ENCODE data around the gene MAGI2. TPM values are rescaled to one million over a fixed set of nuclear protein-coding genes. Genes with fewer than 3 reads are reported as not detected.

MAGI2 gene
- polyA plus RNA-seq, 3 donors from 2014 or later = not detected

GRCh38 chr7:78967046-78967445, 486.4 kb downstream of the MAGI2 start:
- Mint-ChIP-seq H3K27me3 (ENCODE audit: low read depth in 3 of 3) (no peaks in the 10 kb centered on the region), H3K9me3 (peaks cover 8 to 34% (median 13%) of the 10 kb centered on the region in 6 donors), H3K36me3 (no peaks in the 10 kb centered on the region), H3K4me1 (no peaks in the 10 kb centered on the region), H3K27ac (no peak overlapping the region), H3K4me3 (no peak overlapping the region)
- DNase-seq = no peak

DNA sequence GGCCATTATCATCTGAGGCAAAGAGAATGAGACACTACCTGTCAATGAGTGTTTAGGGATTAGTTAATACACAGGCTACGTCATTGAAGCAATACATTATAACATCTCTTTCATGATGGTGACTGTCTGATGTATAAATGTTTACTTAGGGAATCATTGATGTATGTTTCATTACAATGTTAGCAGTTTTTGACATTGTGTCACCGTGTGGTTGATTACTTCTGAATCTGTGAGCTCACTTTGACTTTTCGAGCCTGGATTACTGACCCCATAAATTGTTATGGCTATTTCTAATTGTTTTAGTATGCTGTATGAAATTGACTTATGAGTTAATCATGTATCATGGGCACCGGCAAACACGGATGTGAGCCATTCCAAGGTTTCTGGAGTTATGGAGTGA, 494.0 kb downstream of the MAGI2 start:
- H3K27me3 Mint-ChIP-seq (ENCODE audit: low read depth in 3 of 3) = peaks cover 0 to 2% (median 0%) of the 10 kb centered on the region in 3 donors
- DNase-seq = no peak
- no peak overlapping the region for H3K27ac Mint-ChIP-seq
- no peaks in the 10 kb centered on the region for H3K36me3 Mint-ChIP-seq
- H3K9me3 Mint-ChIP-seq = peaks cover 3 to 24% (median 9%) of the 10 kb centered on the region in 6 donors
- no peak overlapping the region for H3K4me3 Mint-ChIP-seq
- no peaks in the 10 kb centered on the region for H3K4me1 Mint-ChIP-seq

- H3K4me3 Mint-ChIP-seq = no peak overlapping the region
- DNase-seq = no peak
- H3K4me1 Mint-ChIP-seq = no peaks in the 10 kb centered on the region
- no peaks in the 10 kb centered on the region for H3K36me3 Mint-ChIP-seq
- H3K9me3 Mint-ChIP-seq = peaks cover 4 to 33% (median 11%) of the 10 kb centered on the region in 6 donors
- H3K27ac Mint-ChIP-seq = no peak overlapping the region
- H3K27me3 Mint-ChIP-seq (ENCODE audit: low read depth in 3 of 3) = peaks cover 0 to 2% (median 0%) of the 10 kb centered on the region in 3 donors
Observed at GRCh38 chr7:78955329-78955728, 498.1 kb downstream of the MAGI2 start.

GRCh38 chr7:78953726-78954363, 499.6 kb downstream of the MAGI2 start:
- Mint-ChIP-seq H3K4me3 (no peak overlapping the region), H3K27ac (no peak overlapping the region), H3K36me3 (no peaks in the 10 kb centered on the region), H3K4me1 (no peaks in the 10 kb centered on the region), H3K9me3 (peaks cover 4 to 38% (median 11%) of the 10 kb centered on the region in 6 donors), H3K27me3 (ENCODE audit: low read depth in 3 of 3) (peaks cover 0 to 2% (median 0%) of the 10 kb centered on the region in 3 donors)
- DNase-seq = no peak

DNA sequence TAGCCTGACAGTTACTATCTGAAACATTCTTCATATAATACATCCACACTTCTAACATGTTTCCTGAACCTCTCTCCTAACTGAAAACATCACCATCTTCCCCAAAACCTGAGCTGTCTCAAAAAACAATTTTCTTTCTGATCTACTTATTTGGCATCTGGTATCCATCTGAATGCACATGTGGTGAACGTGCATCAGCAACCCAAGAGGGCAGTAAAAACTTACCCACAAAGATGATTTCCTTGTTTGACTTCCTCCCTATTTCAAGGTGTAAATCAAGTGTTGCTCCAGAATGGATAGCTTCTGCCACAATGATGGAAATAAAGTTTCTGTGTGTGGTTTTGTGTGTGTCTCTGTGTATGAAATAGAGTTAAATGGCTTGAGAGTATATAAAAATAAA, 500.4 kb downstream of the MAGI2 start:
- Mint-ChIP-seq H3K27ac (no peak overlapping the region), H3K27me3 (ENCODE audit: low read depth in 3 of 3) (peaks cover 0 to 2% (median 0%) of the 10 kb centered on the region in 3 donors), H3K4me1 (no peaks in the 10 kb centered on the region), H3K9me3 (peaks cover 4 to 43% (median 12%) of the 10 kb centered on the region in 6 donors), H3K4me3 (no peak overlapping the region), H3K36me3 (no peaks in the 10 kb centered on the region)
- DNase-seq = no peak

- H3K36me3 Mint-ChIP-seq = no peaks in the 10 kb centered on the region
- no peak for DNase-seq
- H3K9me3 Mint-ChIP-seq = peaks cover 1 to 33% (median 14%) of the 10 kb centered on the region in 6 donors
- H3K4me3 Mint-ChIP-seq = no peak overlapping the region
- H3K4me1 Mint-ChIP-seq = no peaks in the 10 kb centered on the region
- no peaks in the 10 kb centered on the region for H3K27me3 Mint-ChIP-seq (ENCODE audit: low read depth in 3 of 3)
- no peak overlapping the region for H3K27ac Mint-ChIP-seq
Observed at GRCh38 chr7:78939669-78940068, 513.8 kb downstream of the MAGI2 start.

DNA sequence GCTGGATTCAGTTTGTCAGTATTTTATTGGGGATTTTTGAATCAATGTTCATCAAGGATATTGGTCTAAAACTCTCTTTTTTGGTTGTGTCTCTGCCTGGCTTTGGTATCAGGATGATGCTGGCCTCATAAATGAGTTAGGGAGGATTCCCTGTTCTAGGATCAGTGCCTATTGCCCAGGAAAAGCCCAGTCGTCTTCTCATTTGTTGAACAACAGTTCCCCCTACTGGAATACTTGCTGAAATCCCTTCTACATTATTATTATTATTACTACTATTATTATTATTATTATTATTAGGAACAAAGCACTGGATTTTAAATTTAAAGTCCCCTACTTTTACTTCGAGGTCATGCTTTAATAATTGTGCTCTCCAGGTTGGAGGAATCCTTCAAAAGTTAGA, 528.9 kb downstream of the MAGI2 start:
- no peak overlapping the region for H3K27ac Mint-ChIP-seq
- no peaks in the 10 kb centered on the region for H3K27me3 Mint-ChIP-seq (ENCODE audit: low read depth in 3 of 3)
- H3K4me3 Mint-ChIP-seq = no peak overlapping the region
- H3K36me3 Mint-ChIP-seq = no peaks in the 10 kb centered on the region
- H3K4me1 Mint-ChIP-seq = no peaks in the 10 kb centered on the region
- DNase-seq = no peak
- peaks cover 4 to 21% (median 8%) of the 10 kb centered on the region in 6 donors for H3K9me3 Mint-ChIP-seq

DNA sequence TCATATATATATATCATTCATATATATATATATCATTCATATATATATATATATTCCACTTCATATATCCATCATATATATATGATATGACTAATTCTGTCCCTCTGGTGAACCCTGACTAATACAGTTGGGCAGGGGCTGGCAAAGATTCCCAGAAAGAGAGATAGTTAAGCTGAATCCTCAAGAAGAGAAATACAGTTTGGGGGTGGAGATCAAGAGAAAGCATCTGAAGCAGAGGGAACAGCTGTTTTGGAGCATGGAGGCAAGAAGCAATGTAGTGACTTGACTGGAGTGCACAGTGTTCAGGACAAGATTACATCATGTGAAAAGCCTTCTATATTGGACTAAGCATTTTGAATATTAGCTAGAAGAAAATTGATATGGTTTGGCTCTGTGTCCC, 540.7 kb downstream of the MAGI2 start:
- DNase-seq = no peak
- Mint-ChIP-seq H3K36me3 (no peaks in the 10 kb centered on the region), H3K9me3 (peaks cover 8 to 22% (median 16%) of the 10 kb centered on the region in 6 donors), H3K27ac (no peak overlapping the region), H3K4me3 (no peak overlapping the region), H3K4me1 (no peaks in the 10 kb centered on the region), H3K27me3 (ENCODE audit: low read depth in 3 of 3) (peaks cover 0 to 2% (median 0%) of the 10 kb centered on the region in 3 donors)

DNA sequence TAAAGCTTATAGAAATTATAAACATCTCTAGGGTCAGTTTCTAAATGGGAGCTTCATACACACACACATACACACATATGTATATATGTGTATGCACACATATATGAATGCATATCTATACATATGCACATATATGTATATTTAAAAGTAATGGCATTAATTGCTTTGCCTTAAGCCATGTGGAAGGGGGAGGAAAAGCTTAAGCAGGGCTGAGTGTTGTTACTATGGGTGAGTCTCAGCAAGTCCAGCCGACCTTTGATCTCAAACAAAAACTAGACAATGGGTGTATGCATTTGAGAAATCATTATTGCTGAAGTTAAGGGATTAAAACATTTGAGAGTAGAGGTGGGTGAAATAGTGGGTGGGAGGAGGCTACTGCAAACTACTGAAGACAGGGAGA, 546.7 kb downstream of the MAGI2 start:
- Mint-ChIP-seq H3K27ac (no peak overlapping the region), H3K9me3 (peaks cover 10 to 50% (median 30%) of the 10 kb centered on the region in 6 donors), H3K36me3 (no peaks in the 10 kb centered on the region), H3K4me3 (no peak overlapping the region), H3K27me3 (ENCODE audit: low read depth in 3 of 3) (no peaks in the 10 kb centered on the region), H3K4me1 (no peaks in the 10 kb centered on the region)
- DNase-seq = no peak

DNA sequence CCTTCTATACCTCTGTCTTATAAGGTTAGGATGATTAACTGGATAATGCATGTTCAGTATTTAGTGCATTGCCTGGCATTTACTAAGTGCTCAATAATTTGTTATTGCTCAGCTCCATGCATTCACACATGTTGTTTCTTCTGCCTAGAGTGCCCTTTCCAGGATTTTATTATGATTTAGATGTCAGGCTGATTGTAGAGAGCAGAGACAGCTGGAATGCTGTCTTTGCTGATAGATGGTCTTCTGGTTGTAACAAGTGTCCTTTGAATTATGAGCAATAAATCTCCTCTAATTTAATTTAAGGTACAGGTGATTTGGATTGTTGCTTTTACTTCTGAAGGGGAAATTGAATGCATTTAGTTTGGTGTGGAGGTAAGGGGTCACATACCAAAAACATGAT, 548.0 kb downstream of the MAGI2 start:
- H3K27ac Mint-ChIP-seq = no peak overlapping the region
- no peaks in the 10 kb centered on the region for H3K36me3 Mint-ChIP-seq
- H3K27me3 Mint-ChIP-seq (ENCODE audit: low read depth in 3 of 3) = no peaks in the 10 kb centered on the region
- peaks cover 8 to 58% (median 31%) of the 10 kb centered on the region in 6 donors for H3K9me3 Mint-ChIP-seq
- DNase-seq = no peak
- H3K4me3 Mint-ChIP-seq = no peak overlapping the region
- H3K4me1 Mint-ChIP-seq = no peaks in the 10 kb centered on the region

- DNase-seq = no peak
- H3K27me3 Mint-ChIP-seq (ENCODE audit: low read depth in 3 of 3) = no peaks in the 10 kb centered on the region
- peaks cover 13 to 63% (median 35%) of the 10 kb centered on the region in 6 donors for H3K9me3 Mint-ChIP-seq
- H3K27ac Mint-ChIP-seq = no peak overlapping the region
- H3K36me3 Mint-ChIP-seq = no peaks in the 10 kb centered on the region
- H3K4me1 Mint-ChIP-seq = no peaks in the 10 kb centered on the region
- no peak overlapping the region for H3K4me3 Mint-ChIP-seq
Observed at GRCh38 chr7:78904983-78905382, 548.5 kb downstream of the MAGI2 start.

- no peak for DNase-seq
- Mint-ChIP-seq H3K36me3 (no peaks in the 10 kb centered on the region), H3K27me3 (ENCODE audit: low read depth in 3 of 3) (peaks cover 0 to 2% (median 0%) of the 10 kb centered on the region in 3 donors), H3K9me3 (peaks cover 13 to 44% (median 26%) of the 10 kb centered on the region in 6 donors), H3K4me3 (no peak overlapping the region), H3K4me1 (no peaks in the 10 kb centered on the region), H3K27ac (no peak overlapping the region)
Observed at GRCh38 chr7:78901566-78901965, 551.9 kb downstream of the MAGI2 start.

DNA sequence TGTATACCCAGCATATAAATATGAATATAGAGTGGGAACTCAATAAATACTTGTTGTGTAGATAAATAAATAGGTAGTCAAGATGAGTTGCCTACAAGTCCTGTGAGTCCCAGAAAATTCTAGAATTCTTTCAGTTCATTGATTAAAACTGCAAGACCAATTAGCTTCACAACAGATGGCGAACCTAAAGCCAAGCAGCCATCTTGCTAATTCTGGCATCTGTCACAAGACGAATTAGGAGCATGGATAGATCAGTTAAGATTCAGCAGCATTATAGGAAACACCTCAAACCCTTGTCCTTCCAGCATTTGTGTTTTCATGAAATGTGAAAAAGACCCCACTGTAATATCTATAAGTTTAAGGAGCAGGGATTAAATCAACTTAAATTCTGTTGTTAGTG, 552.7 kb downstream of the MAGI2 start:
- H3K27me3 Mint-ChIP-seq (ENCODE audit: low read depth in 3 of 3) = peaks cover 0 to 2% (median 0%) of the 10 kb centered on the region in 3 donors
- no peaks in the 10 kb centered on the region for H3K4me1 Mint-ChIP-seq
- no peak overlapping the region for H3K27ac Mint-ChIP-seq
- H3K4me3 Mint-ChIP-seq = no peak overlapping the region
- H3K9me3 Mint-ChIP-seq = peaks cover 10 to 44% (median 23%) of the 10 kb centered on the region in 6 donors
- no peaks in the 10 kb centered on the region for H3K36me3 Mint-ChIP-seq
- no peak for DNase-seq

DNA sequence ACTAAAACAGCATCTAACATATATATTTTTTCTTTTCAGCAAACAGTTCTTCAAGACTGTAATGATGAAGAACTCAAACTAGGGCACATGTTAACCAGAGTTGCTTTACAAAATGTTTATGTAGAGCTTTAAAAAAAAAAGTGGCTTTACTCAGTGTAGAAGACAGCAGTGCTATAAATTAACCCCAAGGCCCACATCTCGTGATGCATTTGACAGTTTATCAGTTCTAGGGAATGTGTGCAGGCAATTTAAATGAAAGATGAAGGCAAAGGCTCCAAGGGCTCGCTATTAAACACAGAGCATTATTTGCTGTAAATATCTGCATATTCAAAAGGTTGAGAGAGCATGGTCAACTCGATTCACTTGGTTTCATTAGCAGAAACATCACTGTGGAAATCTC, 558.1 kb downstream of the MAGI2 start:
- H3K27ac Mint-ChIP-seq = no peak overlapping the region
- peaks cover 0 to 2% (median 2%) of the 10 kb centered on the region in 3 donors for H3K27me3 Mint-ChIP-seq (ENCODE audit: low read depth in 3 of 3)
- H3K4me1 Mint-ChIP-seq = no peaks in the 10 kb centered on the region
- no peaks in the 10 kb centered on the region for H3K36me3 Mint-ChIP-seq
- DNase-seq = no peak
- no peak overlapping the region for H3K4me3 Mint-ChIP-seq
- peaks cover 2 to 18% (median 9%) of the 10 kb centered on the region in 6 donors for H3K9me3 Mint-ChIP-seq

DNA sequence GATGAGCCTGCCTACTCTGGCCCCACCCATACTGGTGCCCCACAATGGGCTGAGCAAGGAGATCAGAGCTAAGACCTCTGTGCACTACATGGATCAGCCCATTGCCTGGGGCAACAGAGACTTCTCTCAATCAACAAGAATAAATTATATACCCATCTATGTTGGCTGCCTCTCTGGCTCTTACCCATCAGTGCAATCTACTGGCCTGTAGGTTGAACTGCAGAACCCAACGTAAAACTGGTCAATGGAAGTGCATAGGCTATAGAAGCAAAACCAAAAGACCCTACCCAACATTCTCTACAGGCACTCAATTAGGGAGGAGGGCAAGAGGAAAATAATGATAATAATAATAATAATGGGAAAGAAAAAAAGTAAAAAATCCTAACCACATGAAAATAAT, 574.3 kb downstream of the MAGI2 start:
- no peak overlapping the region for H3K27ac Mint-ChIP-seq
- H3K27me3 Mint-ChIP-seq (ENCODE audit: low read depth in 3 of 3) = no peaks in the 10 kb centered on the region
- no peaks in the 10 kb centered on the region for H3K4me1 Mint-ChIP-seq
- peaks cover 24 to 68% (median 38%) of the 10 kb centered on the region in 6 donors for H3K9me3 Mint-ChIP-seq
- H3K36me3 Mint-ChIP-seq = peaks cover 0 to 11% (median 0%) of the 10 kb centered on the region in 3 donors
- no peak for DNase-seq
- no peak overlapping the region for H3K4me3 Mint-ChIP-seq

Data from immature natural killer cell (primary cell).